C4-2B (cell line): ENCODE results near the gene TLE2.

Experiments
- ZFX ChIP-seq: fragments of 450-650 bp; IDR thresholded peaks from 2 replicates; pipeline ENCODE4 v1.6.1; 2017
- TF ChIP-seq, protein P1 (sequence below): fragments of 450-650 bp; conservative IDR thresholded peaks from 2 replicates; pipeline ENCODE4 v1.5.1; 2017; ENCODE audit warnings: mild to moderate bottlenecking

- TF ChIP-seq, protein P1, sequence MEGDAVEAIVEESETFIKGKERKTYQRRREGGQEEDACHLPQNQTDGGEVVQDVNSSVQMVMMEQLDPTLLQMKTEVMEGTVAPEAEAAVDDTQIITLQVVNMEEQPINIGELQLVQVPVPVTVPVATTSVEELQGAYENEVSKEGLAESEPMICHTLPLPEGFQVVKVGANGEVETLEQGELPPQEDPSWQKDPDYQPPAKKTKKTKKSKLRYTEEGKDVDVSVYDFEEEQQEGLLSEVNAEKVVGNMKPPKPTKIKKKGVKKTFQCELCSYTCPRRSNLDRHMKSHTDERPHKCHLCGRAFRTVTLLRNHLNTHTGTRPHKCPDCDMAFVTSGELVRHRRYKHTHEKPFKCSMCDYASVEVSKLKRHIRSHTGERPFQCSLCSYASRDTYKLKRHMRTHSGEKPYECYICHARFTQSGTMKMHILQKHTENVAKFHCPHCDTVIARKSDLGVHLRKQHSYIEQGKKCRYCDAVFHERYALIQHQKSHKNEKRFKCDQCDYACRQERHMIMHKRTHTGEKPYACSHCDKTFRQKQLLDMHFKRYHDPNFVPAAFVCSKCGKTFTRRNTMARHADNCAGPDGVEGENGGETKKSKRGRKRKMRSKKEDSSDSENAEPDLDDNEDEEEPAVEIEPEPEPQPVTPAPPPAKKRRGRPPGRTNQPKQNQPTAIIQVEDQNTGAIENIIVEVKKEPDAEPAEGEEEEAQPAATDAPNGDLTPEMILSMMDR = no peak
- TF ChIP-seq ZFX = no peak
These were observed 52.5 kb downstream of the TLE2 start for GRCh38 chr19:2976609-2977000.
